ENCODE data around the gene HARS2.
A peak's percentile ranks its signal among the peaks of the same experiment; 100 is the strongest.
"Not testable (repeated sequence)": the region's sequence is repeated elsewhere in the genome, so short reads cannot be mapped to it uniquely, and the experiment has no call there.

The HARS2 gene

DNA sequence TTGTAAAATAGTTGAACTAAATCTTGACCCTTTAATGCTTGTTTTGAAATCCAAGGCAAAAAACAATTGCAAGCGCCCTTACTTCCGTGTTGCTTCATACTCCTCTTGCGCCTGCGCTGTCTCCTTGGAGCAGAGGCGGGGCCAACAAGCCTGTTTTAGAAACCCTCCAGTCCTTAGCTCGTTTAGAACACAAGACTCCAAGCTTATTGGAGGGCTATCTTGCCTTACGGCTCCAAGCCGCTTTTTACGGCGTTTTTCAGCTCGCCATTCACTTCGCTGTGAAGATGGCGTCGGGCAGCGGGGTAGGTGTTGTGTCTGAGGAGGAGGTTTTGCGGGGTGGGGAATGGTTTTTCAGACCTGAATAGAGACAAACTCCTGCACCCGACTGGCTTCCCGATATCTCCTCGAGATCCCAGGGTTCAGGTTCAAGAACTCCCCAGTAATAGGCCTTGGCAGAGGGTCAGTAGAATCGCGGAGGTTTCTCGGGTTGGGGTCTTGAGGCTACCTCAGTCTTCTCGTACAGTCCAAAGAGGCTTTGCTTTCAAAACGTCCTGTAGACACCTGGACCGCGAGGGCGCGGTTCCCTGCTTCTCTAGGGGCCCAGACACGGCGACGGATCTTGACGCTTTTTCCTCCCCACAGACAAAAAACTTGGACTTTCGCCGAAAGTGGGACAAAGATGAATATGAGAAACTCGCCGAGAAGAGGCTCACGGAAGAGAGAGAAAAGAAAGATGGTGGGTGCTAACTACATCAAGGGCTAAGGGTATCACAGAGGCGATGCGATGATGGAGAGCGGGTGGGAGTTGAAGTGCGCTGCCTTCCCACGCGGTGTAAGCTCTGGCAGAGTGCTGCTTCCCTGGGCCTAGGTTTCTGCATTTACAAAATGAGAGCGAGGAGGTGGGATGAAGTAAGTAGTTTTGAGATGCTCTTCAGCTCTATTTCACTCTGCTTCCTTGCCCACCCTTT lies 9.2 kb downstream of the HARS2 start, which contains the start of gene ZMAT2:
TSS of gene ZMAT2 (plus strand) at position 271 of the 968 bp plus-strand sequence. CDS start at position 285, 14 bp downstream.
- peak; percentile 95 to 99 (median 98) for DNase-seq

- DNase-seq, result no peak
These were observed 16.6 kb downstream of the HARS2 start for GRCh38 chr5:140707812-140708211.

GRCh38 chr5:140708787-140709186 lies 17.5 kb downstream of the HARS2 start:
- not testable (repeated sequence) for DNase-seq

GRCh38 chr5:140710899-140711552 lies 19.8 kb downstream of the HARS2 start:
- peak; percentile 95 to 99 (median 99) for DNase-seq

- DNase-seq, result no peak
These were observed 20.5 kb downstream of the HARS2 start for GRCh38 chr5:140711794-140712193.

DNA sequence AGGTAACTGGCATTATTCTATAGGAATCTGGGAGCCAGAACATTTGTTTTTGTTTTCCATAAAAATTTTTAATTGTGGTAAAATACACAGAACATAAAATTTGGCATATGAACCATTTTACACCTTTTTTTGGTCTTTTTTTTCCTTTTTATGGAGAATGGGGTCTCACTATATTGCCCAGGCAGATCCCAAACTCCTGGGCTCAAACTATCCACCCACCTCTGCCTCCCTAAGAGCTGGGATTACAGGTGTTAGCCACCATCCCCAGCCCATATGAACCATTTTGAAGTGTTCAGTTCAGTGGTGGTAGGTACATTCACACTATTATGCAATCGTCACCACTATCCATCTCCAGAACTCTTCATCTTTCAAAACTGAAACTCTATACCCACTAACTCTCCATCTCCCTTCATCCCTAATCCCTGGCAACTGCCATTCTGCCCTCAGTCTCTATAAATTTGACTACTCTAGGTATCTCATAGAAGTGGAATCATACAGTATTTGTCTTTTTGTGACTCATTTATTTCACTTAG lies 22.4 kb downstream of the HARS2 start:
- DNase-seq, result no peak

- DNase-seq, result not testable (repeated sequence)
These were observed 25.0 kb downstream of the HARS2 start for GRCh38 chr5:140716238-140716637.

- DNase-seq, result no peak
These were observed 27.0 kb downstream of the HARS2 start for GRCh38 chr5:140718266-140718592.

DNA sequence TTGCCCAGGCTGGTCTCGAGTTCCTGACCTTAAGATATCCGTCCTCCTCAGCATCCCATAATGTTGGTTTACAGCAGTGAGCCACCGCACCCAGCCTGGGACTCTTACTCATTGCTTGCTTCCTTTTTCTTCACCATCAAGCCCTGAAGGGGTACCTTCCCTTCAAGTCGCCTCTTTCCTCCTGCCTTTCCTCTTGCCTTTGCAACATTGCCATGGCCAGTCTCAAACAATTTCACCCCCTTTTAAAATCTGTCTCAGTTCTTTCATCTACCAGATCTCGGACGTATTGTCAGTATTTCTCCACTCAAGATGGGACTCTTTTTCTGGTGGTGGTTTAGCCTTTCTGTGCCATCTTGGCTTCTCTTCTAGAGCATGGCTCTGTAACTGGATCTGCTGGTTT lies 29.5 kb downstream of the HARS2 start:
- not testable (repeated sequence) for DNase-seq

- not testable (repeated sequence) for DNase-seq
These were observed 30.1 kb downstream of the HARS2 start for GRCh38 chr5:140721395-140721794.

DNA sequence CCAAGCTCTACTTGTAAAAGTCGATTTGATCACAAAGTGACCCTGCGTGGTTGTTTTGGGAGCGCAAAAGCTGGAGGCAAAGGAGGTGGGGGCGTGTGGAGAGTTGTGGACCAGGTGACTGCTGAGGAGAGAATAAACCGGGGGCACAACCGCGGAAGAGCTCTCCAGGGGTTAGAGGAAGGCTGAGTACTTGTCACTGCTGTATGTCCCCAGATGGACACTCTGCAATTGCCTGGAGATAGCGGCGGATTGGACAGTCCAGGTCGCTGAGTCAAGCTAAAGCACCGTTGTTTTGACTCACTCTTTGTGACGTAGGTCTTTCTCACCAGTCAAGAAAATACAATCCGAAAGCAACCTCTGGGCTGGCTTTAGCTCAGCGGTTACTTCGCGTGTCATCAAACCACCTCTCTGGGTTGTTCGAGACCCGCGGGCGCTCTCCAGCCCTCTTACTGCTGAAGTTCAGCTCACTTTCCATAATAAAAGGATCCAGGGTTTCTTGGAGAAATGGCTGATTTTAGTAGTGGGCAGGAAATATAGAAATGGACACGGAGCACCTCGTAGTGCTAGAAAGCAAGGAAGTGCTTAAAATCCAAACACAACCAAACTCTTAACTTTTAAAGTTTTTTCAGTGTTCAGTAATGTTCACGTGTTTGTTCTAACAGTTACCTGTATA lies 34.7 kb downstream of the HARS2 start:
- peak; percentile 74 to 85 (median 75) for DNase-seq

DNA sequence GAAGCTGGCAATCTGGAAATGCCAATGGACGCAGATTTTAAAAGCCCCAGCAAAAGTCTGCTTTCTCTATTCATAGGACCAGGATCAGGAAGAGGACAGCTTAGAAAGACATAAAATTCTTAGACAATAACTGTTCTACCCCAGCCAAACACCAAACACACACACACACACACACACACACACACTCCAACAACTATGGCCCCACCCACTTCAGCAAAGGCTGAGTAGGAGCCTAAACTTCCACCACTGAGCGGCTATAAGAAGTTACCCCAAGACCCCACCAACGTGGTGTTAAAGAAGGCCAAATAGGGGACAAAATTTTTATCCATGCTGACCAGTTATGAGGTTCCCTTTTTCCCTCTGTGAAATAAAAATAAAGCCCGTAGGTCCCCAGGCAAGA lies 41.8 kb downstream of the HARS2 start:
- DNase-seq, result no peak

DNA sequence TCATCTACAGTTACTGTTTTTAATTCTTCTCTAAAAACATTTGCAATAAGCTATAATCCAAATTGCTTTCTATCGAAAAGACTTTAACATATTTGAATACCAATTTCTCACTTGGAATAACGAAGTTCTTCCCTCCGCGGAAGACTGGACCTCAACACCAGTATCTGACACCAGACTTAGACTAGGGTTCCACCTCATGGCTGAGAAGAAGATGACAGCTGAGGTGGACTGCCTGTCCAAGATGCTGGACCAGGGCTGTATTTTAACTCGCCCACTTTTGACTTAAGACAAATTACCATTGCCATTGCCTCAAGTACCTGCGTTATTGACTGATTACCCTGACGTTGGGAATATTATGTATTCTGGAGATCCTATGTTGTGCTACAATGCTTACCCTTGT lies 43.1 kb downstream of the HARS2 start:
- DNase-seq, result peak in 2 of 3 donors; percentile 9 to 31

GRCh38 chr5:140737486-140737885 lies 46.2 kb downstream of the HARS2 start:
- no peak for DNase-seq

DNA sequence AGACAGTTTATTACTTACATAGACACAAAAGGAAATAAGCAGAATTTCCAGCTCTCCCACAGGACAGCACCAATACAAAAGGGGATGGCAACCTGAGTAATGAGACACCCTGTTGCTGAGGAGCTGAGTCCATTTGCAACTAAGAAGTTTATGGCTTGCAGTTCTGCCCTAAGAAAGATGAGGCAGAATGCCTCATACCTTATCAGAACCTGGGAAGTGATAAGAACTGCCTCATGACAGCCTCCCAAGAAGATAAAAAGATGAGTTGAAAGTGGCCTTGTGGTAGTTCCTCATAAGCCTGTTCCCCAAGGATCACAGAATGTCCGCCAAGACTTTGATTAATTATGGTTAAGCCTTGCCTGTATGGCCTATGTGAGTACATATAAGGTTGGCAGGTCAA lies 50.7 kb downstream of the HARS2 start:
- no peak for DNase-seq
